NCI-H82 (cell line): ENCODE results near the gene TEN1.

ENCODE experiments used
- DNase-seq: peaks from one replicate; lab custom pipeline; 2025; lab: John Stamatoyannopoulos, UW

Gene TEN1

GRCh38 chr17:75976175-75976848, 2.7 kb upstream of the TEN1 start:
- DNase-seq, result no peak

DNA sequence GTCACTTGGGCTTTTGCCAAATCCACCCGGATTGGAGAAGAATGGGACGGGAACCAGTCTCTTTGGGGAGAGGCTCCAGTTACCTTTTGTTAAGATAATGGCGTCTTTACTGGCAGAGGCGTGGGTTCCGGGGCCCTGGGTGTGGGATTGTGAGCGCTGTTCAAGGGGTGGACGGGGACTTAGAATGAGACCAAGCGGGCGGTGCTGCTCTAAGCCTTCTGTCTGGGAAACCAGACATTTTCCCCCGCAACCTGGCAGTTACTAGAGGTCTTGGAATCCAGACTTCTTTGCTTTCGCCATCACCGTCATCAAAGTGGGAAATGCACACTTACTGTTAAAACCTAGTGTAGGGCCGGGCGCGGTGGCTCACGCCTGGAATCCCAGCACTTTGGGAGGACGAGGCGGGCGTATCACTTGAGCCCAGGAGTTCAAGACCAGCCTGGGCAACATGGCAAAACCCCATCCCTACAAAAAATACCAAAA, 706 bp downstream of the TEN1 start:
- no peak for DNase-seq

DNA sequence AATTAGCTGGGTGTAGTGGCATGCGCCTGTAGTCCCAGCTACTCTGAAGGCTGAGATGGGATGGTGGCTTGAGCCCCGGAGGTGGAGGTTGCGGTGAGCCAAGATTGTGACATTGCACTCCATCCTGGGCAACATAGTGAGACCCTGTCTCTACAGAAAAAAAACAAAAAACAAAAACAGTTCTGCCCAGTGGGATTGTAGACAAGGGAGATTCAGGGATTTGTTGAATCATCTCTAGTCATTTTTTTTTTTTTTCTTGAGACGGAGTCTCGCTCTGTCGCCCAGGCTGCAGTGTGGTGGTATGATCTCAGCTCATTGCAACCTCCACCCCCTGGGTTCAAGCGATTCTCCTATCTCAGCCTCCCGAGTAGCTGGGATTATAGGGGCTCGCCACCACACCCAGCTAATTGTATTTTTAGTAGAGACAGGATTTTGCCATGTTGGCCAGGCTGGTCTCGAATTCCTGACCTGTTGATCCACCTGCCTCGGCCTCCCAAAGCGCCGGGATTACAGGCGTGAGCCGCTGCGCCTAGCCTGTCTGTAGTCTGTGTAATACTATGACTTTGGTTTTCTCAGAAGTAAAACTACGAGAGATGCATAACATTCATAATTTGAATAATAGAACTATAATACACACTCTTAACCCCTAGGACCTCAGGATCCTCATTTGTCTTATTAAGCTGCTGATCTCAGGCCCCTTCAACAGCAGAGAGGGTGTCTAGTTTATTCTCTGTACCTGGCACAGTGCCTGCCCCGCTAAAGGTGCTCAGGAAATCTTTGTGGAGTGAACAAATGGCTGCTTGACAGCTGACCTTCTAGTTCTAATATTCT, 1.4 kb downstream of the TEN1 start:
- peak; percentile 32 for DNase-seq

DNA sequence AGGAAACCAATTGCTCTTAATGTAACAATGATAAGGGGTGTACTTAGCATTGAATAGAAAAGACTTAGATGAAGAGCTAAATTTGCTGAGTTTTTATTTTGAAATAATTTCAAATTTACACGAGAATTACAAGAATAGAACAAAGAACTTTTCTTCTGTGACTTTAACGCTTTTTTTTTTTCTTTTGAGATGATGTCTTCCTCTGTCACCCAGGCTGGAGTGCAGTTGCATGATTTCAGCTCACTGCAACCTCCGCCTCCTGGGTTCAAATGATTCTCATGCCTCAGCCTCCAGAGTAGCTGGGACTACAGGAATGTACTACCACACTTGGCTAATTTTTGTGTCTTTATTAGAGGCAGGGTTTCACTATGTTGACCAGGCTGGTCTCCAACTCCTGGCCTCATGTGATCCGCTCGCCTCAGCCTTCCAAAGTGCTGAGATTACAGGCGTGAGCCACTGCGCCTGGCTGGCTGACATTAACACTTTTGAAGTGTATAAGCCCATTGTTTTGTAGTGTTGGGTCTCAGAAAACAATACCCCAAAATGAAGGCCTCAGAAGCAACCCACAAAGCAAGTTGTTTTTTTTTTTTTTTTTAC, 2.1 kb downstream of the TEN1 start:
- no peak for DNase-seq

DNA sequence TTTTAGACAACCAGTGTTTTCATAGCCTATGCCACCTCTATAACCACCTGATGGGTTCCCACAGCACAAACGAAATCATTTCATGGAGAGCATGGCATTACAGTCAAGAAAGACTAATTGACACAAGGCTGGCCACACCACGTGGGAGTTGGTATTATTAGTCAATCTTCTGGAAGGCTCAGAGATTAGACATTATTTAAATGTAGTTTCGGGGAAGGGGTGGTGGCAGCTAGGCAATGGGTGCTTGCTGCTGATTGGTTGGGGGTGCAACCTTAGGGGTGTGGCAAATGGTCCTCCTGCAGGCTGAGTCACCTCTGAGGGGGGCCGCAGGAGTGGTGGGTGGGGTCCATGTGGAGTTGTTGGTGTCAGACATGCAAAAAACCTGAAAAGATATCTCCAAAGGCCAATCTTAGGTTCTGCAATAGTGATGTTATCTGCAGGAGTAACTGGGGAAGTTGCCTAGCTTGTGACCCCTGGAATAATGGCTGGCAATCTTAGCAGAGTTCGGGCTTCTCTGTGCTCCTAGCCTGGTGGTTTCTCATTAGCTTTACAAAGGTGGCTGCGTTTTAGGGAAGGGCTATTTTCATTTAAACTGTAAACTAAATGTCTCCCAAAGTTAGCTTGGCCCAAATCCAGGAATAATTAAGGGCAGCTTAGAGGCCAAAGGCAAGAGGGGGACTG, 4.6 kb downstream of the TEN1 start:
- DNase-seq, result peak; percentile 72

GRCh38 chr17:75985986-75986385, 6.9 kb downstream of the TEN1 start:
- DNase-seq, result no peak

DNA sequence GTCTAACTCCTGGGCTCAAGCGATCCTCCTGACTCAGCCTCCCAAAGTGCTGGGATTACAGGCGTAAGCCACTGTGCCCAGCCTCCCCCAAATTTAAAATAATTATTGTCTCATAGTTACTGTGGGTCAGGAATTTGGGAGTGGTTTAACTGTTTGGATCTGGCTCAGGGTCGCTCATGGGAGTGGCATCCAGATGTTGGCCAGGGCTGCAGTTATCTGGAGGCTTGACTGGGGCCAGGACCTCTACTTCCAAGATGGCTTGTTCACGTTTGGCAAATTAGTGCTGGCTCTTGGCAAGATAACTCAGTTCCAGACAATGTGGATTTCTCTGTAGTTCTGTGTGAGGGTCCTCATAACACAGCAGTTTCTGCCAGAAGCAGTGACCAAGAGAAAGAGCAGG, 8.0 kb downstream of the TEN1 start:
- DNase-seq, result no peak

- DNase-seq, result no peak
Observed at GRCh38 chr17:75991396-75991795, 12.4 kb downstream of the TEN1 start.

GRCh38 chr17:75994802-75995370, 15.8 kb downstream of the TEN1 start:
- no peak for DNase-seq

- no peak for DNase-seq
Observed at GRCh38 chr17:75995385-75995925, 16.4 kb downstream of the TEN1 start.

DNA sequence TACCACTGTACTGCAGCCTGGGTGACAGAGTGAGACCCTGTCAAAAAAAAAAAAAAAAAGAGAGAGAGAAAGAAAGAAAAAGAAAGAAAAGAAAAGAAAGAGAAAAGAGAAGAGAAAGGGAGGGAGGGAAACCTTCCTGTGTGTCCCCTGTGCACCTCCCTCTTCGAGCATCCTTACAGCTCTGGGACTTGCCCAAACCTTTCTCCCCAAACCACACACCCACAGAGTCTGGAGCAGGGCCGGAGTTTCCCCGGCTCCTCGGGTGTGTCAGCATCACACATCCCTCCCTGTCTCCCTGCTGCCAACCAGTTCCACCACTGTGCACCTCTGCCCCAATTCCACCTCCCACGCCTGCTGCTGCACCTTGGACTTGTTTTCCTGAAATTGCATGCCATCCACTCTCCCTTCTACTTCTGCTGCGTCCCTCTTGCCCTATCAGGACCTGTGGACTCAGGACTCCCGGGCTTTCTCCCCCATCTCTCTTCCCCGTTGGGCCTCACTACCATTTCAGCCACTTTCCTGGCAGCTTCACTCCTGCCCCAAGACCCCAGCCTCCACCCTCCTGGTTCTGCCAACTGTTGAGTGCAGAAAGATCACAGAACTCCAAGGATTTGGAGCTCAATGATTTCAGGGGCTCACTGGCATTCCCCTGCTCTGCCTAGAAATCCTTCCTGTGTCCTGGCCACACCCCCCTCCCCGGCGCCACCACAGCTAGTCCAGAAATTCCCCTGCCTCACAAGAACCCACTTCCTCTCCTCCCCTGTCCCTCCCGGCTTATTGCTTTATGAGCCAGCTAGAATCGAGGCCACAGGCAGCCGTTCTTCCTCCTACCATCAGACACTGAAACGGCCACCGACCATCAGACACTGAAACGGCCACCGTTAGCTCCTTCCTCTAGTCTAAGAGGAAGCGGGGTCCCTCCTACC, 17.9 kb downstream of the TEN1 start:
- DNase-seq, result no peak

DNA sequence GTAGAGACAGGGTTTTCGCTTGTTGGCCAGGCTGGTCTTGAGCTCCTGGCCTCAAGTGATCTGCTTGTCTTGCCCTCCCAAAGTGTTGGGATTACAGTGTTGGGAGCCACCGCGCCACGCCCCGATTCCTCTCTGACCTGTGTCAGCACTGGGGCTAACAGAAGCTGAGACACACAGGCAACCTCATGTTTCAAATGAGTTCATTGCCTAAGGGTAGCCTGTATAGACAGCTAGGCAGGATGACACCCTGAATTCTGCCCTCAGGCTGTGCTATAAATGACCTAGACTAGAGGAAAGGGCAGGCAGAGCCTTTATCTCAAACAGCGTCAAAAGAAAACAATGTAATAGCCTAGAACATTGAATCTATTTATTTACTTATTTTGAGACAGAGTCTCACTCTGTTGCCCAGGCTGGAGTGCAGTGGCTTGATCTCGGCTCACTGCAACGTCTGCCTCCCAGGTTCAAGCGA, 19.3 kb downstream of the TEN1 start:
- no peak for DNase-seq

- peak; percentile 68 for DNase-seq
Observed at GRCh38 chr17:76000016-76000754, 21.1 kb downstream of the TEN1 start.

- no peak for DNase-seq
Observed at GRCh38 chr17:76000755-76001521, 21.9 kb downstream of the TEN1 start, which contains the start of gene CDK3. Gene CDK3, plus strand, starts transcription at chr17:76000855. Its CDS starts 571 bp downstream, at chr17:76001426.

- no peak for DNase-seq
Observed at GRCh38 chr17:76002100-76002499, 23.1 kb downstream of the TEN1 start.

- no peak for DNase-seq
Observed at GRCh38 chr17:76003915-76004314, 24.9 kb downstream of the TEN1 start.

- DNase-seq, result no peak
Observed at GRCh38 chr17:76004750-76005262, 25.8 kb downstream of the TEN1 start.

DNA sequence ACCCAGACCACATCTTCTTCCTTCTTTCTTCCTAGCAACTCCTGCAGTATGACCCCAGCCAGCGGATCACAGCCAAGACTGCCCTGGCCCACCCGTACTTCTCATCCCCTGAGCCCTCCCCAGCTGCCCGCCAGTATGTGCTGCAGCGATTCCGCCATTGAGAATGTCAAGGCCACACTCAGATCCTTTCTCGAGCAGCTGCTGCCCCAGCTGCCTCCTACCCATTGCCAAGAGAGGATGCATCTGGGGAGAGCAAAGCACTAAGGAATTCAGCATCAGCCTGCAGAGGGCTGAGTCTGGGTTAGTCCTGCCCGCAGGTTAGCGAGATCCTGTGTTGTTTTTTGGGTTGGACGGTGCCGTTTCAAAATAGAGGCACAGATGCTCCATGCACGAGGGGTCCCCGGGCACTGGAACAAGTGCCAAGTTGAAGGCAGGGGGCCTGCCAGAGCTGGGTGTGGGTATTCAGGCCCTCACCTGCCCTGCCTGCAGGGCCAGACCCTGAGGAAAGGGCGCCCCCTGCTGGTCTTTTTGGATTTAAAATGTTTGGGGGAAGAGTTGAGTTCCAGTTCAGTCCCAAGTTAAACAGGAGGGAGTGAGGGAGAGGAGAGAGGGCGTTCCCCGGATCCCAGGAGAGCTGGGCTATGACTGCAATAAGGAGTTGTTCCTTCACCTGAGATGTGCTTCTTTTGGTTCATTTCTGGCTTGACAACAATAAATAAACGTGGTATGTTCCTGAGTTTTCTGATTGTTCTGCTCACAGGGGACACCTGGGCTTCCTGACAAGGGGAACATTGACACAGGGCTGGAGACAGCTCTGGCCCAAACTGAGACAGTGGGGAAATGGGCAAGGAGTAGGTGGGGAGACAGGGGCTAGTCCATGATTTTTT, 26.5 kb downstream of the TEN1 start:
- DNase-seq, result peak; percentile 91
